Osteoblast (primary cell): ENCODE data around the gene KAZN. TPM values are rescaled to one million over a fixed set of nuclear protein-coding genes. Genes with fewer than 3 reads are reported as not detected.

ENCODE experiments used
- DNase-seq: peaks from one replicate; pipeline ENCODE4 v3.0.0; 2011; ENCODE audit warnings: low spot score, mixed read lengths; ENCODE audit not compliant: insufficient read length; ENCODE audit errors: missing footprints
- H2AFZ ChIP-seq: 2 replicates; pipeline ENCODE4 v1.6.0; 2011; ENCODE audit warnings: mild to moderate bottlenecking, low read length
- H3K27ac ChIP-seq: 2 replicates; pipeline ENCODE4 v1.5.1; 2011; ENCODE audit warnings: mild to moderate bottlenecking, low read depth, low read length, moderate library complexity
- H3K27me3 ChIP-seq: 2 replicates; pipeline ENCODE4 v1.6.0; 2012; ENCODE audit warnings: mild to moderate bottlenecking, control low read depth, inconsistent platforms, low read length, moderate library complexity; ENCODE audit not compliant: insufficient read depth
- H3K36me3 ChIP-seq: 2 replicates; pipeline ENCODE4 v1.5.1; 2011; ENCODE audit warnings: mild to moderate bottlenecking, low read length, control low read depth, moderate library complexity; ENCODE audit not compliant: insufficient read depth
- H3K4me1 ChIP-seq: 2 replicates; pipeline ENCODE4 v1.5.1; 2011; ENCODE audit warnings: mild to moderate bottlenecking, low read length, control low read depth, moderate library complexity; ENCODE audit not compliant: insufficient read depth
- H3K4me2 ChIP-seq: 2 replicates; pipeline ENCODE4 v1.6.0; 2011; ENCODE audit warnings: mild to moderate bottlenecking, low read length; ENCODE audit not compliant: insufficient read depth
- H3K4me3 ChIP-seq: fragments of 200-600 bp; sonication (generic); 3 replicates; pipeline ENCODE4 v1.5.1; 2012; ENCODE audit warnings: mild to moderate bottlenecking, low read length, inconsistent platforms; ENCODE audit not compliant: insufficient read depth
- H3K79me2 ChIP-seq: 2 replicates; pipeline ENCODE4 v1.6.0; 2012; ENCODE audit warnings: mild to moderate bottlenecking, low read length, control low read depth, inconsistent platforms; ENCODE audit not compliant: insufficient read depth
- H3K9me3 ChIP-seq: 2 replicates; pipeline ENCODE4 v1.5.1; 2011; ENCODE audit warnings: low read depth, low read length, control low read depth
- H4K20me1 ChIP-seq: 2 replicates; pipeline ENCODE4 v1.6.0; 2012; ENCODE audit warnings: mild to moderate bottlenecking, low read length, control low read depth; ENCODE audit not compliant: insufficient read depth
- CTCF ChIP-seq: IDR thresholded peaks from 2 replicates; pipeline ENCODE4 v1.5.1; 2011; ENCODE audit warnings: mild to moderate bottlenecking, low read depth, low read length, moderate library complexity; ENCODE audit errors: extremely low read depth
- total RNA-seq: library from RNA; depleted of rRNA; stranded (reverse); fragments of >200 nt; gene quantifications from 2 replicates; pipeline ENCODE4 v1.2.3, GENCODE V29; 2012

Gene KAZN
- total RNA-seq, 1 donor: 9.0 TPM

GRCh38 chr1:15062479-15063099 lies 464.1 kb downstream of the KAZN start:
- Histone ChIP-seq H2AFZ (no peak overlapping the region), H3K4me1 (no peaks in the 10 kb centered on the region), H3K4me2 (no peak overlapping the region), H3K36me3 (peaks cover 19% of the 10 kb centered on the region), H3K79me2 (no peaks in the 10 kb centered on the region), H4K20me1 (no peaks in the 10 kb centered on the region), H3K4me3 (no peak overlapping the region), H3K27ac (no peak overlapping the region), H3K9me3 (no peaks in the 10 kb centered on the region), H3K27me3 (no peaks in the 10 kb centered on the region)
- peak; percentile 48 for TF ChIP-seq CTCF
- DNase-seq: peak; percentile 56

- H3K79me2 ChIP-seq: no peaks in the 10 kb centered on the region
- H3K4me3 ChIP-seq: no peak overlapping the region
- peak; percentile 50 for DNase-seq
- TF ChIP-seq CTCF: no peak
- H3K27me3 ChIP-seq: no peaks in the 10 kb centered on the region
- no peaks in the 10 kb centered on the region for H4K20me1 ChIP-seq
- no peaks in the 10 kb centered on the region for H3K4me1 ChIP-seq
- no peak overlapping the region for H2AFZ ChIP-seq
- no peak overlapping the region for H3K4me2 ChIP-seq
- no peaks in the 10 kb centered on the region for H3K9me3 ChIP-seq
- H3K27ac ChIP-seq: no peak overlapping the region
- H3K36me3 ChIP-seq: peaks cover 19% of the 10 kb centered on the region
Measured at GRCh38 chr1:15063346-15063745, 464.9 kb downstream of the KAZN start.

GRCh38 chr1:15063783-15064182 lies 465.3 kb downstream of the KAZN start:
- no peaks in the 10 kb centered on the region for H3K27me3 ChIP-seq
- peak; percentile 19 for DNase-seq
- H3K4me2 ChIP-seq: no peak overlapping the region
- no peak overlapping the region for H3K4me3 ChIP-seq
- H4K20me1 ChIP-seq: no peaks in the 10 kb centered on the region
- H3K27ac ChIP-seq: no peak overlapping the region
- no peak overlapping the region for H2AFZ ChIP-seq
- peaks cover 19% of the 10 kb centered on the region for H3K36me3 ChIP-seq
- H3K9me3 ChIP-seq: no peaks in the 10 kb centered on the region
- TF ChIP-seq CTCF: no peak
- H3K79me2 ChIP-seq: no peaks in the 10 kb centered on the region
- H3K4me1 ChIP-seq: no peaks in the 10 kb centered on the region

GRCh38 chr1:15064217-15064929 lies 465.9 kb downstream of the KAZN start:
- no peaks in the 10 kb centered on the region for H3K9me3 ChIP-seq
- H3K4me1 ChIP-seq: no peaks in the 10 kb centered on the region
- peaks cover 19% of the 10 kb centered on the region for H3K36me3 ChIP-seq
- H2AFZ ChIP-seq: no peak overlapping the region
- H3K79me2 ChIP-seq: no peaks in the 10 kb centered on the region
- no peak overlapping the region for H3K27ac ChIP-seq
- no peak overlapping the region for H3K4me2 ChIP-seq
- H3K27me3 ChIP-seq: no peaks in the 10 kb centered on the region
- peak; percentile 80 for DNase-seq
- H3K4me3 ChIP-seq: no peak overlapping the region
- H4K20me1 ChIP-seq: no peaks in the 10 kb centered on the region
- no peak for TF ChIP-seq CTCF
